ENCODE measurements around the gene HS6ST1. TPM values are rescaled to one million over a fixed set of nuclear protein-coding genes. Genes with fewer than 3 reads are reported as not detected.

The HS6ST1 gene
- polyA plus RNA-seq, 1 experiment = 22.4 TPM

- peak; percentile 91 for DNase-seq (ENCODE audit: low read depth, low spot score)
- no peak for TF ChIP-seq CTCF (IDR thresholded peaks at IDR 0.05; ENCODE audit: low read depth, low read length)
- Histone ChIP-seq H3K27me3 (ENCODE audit: control insufficient read depth, insufficient read depth, low read length) (no peaks in the 10 kb centered on the region), H3K4me3 (ENCODE audit: low read depth, low read length) (peak overlapping the region; percentile 34; the same call in 1 of the 2 replicates), H3K27ac (ENCODE audit: low read depth, low read length) (peak overlapping the region; percentile 100), H3K9me3 (ENCODE audit: control insufficient read depth, insufficient read depth, low read length) (no peaks in the 10 kb centered on the region; the same call in 1 of the 2 replicates)
- ChIA-PET CTCF (interaction anchor here (1.8 kb wide), 1 partner anchor 45 kb away, joined by 8 read pairs; no protein-coding TSS in a partner anchor), POLR2A (interaction anchor here (1.4 to 2.5 kb wide), 4 partner anchors 11 to 428 kb away, joined by 5 to 8 read pairs (median 6); no protein-coding TSS in a partner anchor)
Measured at GRCh38 chr2:128304715-128305554, 13.7 kb downstream of the HS6ST1 start.

- POLR2A ChIA-PET = interaction anchor here (2.5 kb wide), 1 partner anchor 12 kb away, joined by 8 read pairs; no protein-coding TSS in a partner anchor
Measured at GRCh38 chr2:128304330-128304714, 14.3 kb downstream of the HS6ST1 start.

GRCh38 chr2:128303911-128304310, 14.8 kb downstream of the HS6ST1 start:
- no peak overlapping the region for H3K4me3 ChIP-seq (ENCODE audit: low read depth, low read length)
- CTCF ChIA-PET = no interaction called here
- H3K27ac ChIP-seq (ENCODE audit: low read depth, low read length) = no peak overlapping the region
- H3K27me3 ChIP-seq (ENCODE audit: control insufficient read depth, insufficient read depth, low read length) = no peaks in the 10 kb centered on the region
- no peak for DNase-seq (ENCODE audit: low read depth, low spot score)
- peaks cover 1% of the 10 kb centered on the region; the same call in 1 of the 2 replicates for H3K9me3 ChIP-seq (ENCODE audit: control insufficient read depth, insufficient read depth, low read length)
- POLR2A ChIA-PET = interaction anchor here (0.7 kb wide), 1 partner anchor 12 kb away, joined by 4 read pairs; no protein-coding TSS in a partner anchor
- TF ChIP-seq CTCF (IDR thresholded peaks at IDR 0.05; ENCODE audit: low read depth, low read length) = no peak

More at GRCh38 chr2:128304330-128304714, 14.3 kb downstream of the HS6ST1 start:
- no peak for DNase-seq (ENCODE audit: low read depth, low spot score)
- H3K27ac ChIP-seq (ENCODE audit: low read depth, low read length) = peak overlapping the region; percentile 100
- no peak for TF ChIP-seq CTCF (IDR thresholded peaks at IDR 0.05; ENCODE audit: low read depth, low read length)
- no peaks in the 10 kb centered on the region for H3K27me3 ChIP-seq (ENCODE audit: control insufficient read depth, insufficient read depth, low read length)
- H3K9me3 ChIP-seq (ENCODE audit: control insufficient read depth, insufficient read depth, low read length) = no peaks in the 10 kb centered on the region; the same call in 1 of the 2 replicates
- H3K4me3 ChIP-seq (ENCODE audit: low read depth, low read length) = no peak overlapping the region
- CTCF ChIA-PET = no interaction called here

GRCh38 chr2:128303095-128303791, 15.4 kb downstream of the HS6ST1 start:
- POLR2A ChIA-PET = interaction anchor here (0.7 kb wide), 2 partner anchors 13 to 15 kb away, joined by 3 to 4 read pairs; no protein-coding TSS in a partner anchor
- no peak for TF ChIP-seq CTCF (IDR thresholded peaks at IDR 0.05; ENCODE audit: low read depth, low read length)
- DNase-seq (ENCODE audit: low read depth, low spot score) = no peak
- CTCF ChIA-PET = no interaction called here
- no peak overlapping the region for H3K4me3 ChIP-seq (ENCODE audit: low read depth, low read length)
- H3K27me3 ChIP-seq (ENCODE audit: control insufficient read depth, insufficient read depth, low read length) = no peaks in the 10 kb centered on the region
- H3K9me3 ChIP-seq (ENCODE audit: control insufficient read depth, insufficient read depth, low read length) = peaks cover 3% of the 10 kb centered on the region; the same call in 1 of the 2 replicates
- H3K27ac ChIP-seq (ENCODE audit: low read depth, low read length) = no peak overlapping the region
